Transverse colon (tissue), 4 donors: ENCODE measurements around the gene FBXL5. TPM values are rescaled to one million over a fixed set of nuclear protein-coding genes. Genes with fewer than 3 reads are reported as not detected.

ENCODE experiments used
- DNase-seq: peaks from one replicate; pipeline ENCODE4 v3.0.0-alpha.2; 2019
- H3K27ac ChIP-seq, 4 donors: fragments of 200-600 bp; sonication (generic); 2 replicates each; pipeline ENCODE4 v1.5.1; 2016 to 2018; ENCODE audit warnings: inconsistent platforms in 4 of 4
- H3K27me3 ChIP-seq: fragments of 200-600 bp; sonication (generic); 2 replicates; pipeline ENCODE4 v1.5.1; 2017; ENCODE audit warnings: inconsistent platforms
- H3K36me3 ChIP-seq, 4 donors: fragments of 200-600 bp; sonication (generic); 2 replicates each; pipeline ENCODE4 v1.5.1; 2017 to 2019; ENCODE audit warnings: inconsistent platforms in 4 of 4
- H3K4me1 ChIP-seq, 4 donors: fragments of 200-600 bp; sonication (generic); 2 replicates each; pipeline ENCODE4 v1.5.1; 2017 to 2020; ENCODE audit warnings: inconsistent platforms in 4 of 4
- H3K4me3 ChIP-seq, 4 donors: fragments of 200-600 bp; sonication (generic); 1 replicate in 1 of 4; 2 replicates in 3 of 4; pipeline versions ENCODE4 v1.5.1 to v1.6.1; 2017 to 2019; ENCODE audit warnings: inconsistent platforms in 4 of 4
- H3K9me3 ChIP-seq, 2 donors: fragments of 200-600 bp; sonication (generic); 2 replicates each; pipeline ENCODE4 v1.5.1; 2017 to 2019; ENCODE audit warnings: inconsistent platforms in 2 of 2
- EP300 ChIP-seq: sonication (generic); formaldehyde crosslinking; IDR thresholded peaks from one replicate; pipeline ENCODE4 v1.6.1; 2017; ENCODE audit warnings: antibody characterized with exemption, low read depth
- POLR2A ChIP-seq: fragments of 450-650 bp; IDR thresholded peaks from one replicate; pipeline ENCODE4 v1.6.1; 2016; ENCODE audit warnings: antibody characterized with exemption, mild to moderate bottlenecking, moderate library complexity
- POLR2AphosphoS5 ChIP-seq, 3 donors: sonication (generic); formaldehyde crosslinking; IDR thresholded peaks; one replicate each; pipeline ENCODE4 v1.6.1; 2016; ENCODE audit warnings: antibody characterized with exemption in 3 of 3
- WGBS, 2 donors: methylation state at CpG; one replicate each; pipeline ENCODE4 v1.1.5; 2018; ENCODE audit warnings: low coverage in 1 of 2; 5-methylcytosine and 5-hydroxymethylcytosine counted together
- in situ Hi-C, 4 donors: fragments of 200-750 bp; cut with MboI; loops; one replicate each; pipeline versions ENCODE4 v1.15.0 to v1.15.1; 2017; ENCODE audit warnings: low sequenced_read_pairs in 3 of 4, low pct_ligation_motif_present in 1 of 4, low pct_unique_long_range_greater_than_20kb in 1 of 4
- intact Hi-C: fragments of 100-400 bp; cut with DNase I; formaldehyde crosslinking; loops from one replicate; pipeline ENCODE4 v1.15.1; 2023; ENCODE audit warnings: low total_unique reads
- total RNA-seq, 4 donors: library from RNA; depleted of rRNA; stranded (reverse); fragments of >200 nt; gene quantifications; one replicate each; pipeline ENCODE4 v1.1.0, GENCODE V29; 2016
- TF ChIP-seq, protein P1 (sequence below), 5 experiments: fragments of 200-600 bp in 3 of 5; fragments of 450-650 bp in 2 of 5; sonication (generic) in 3 of 5; IDR thresholded peaks; 1 replicate in 2 of 5; 2 replicates in 3 of 5; pipeline ENCODE4 v1.5.1; 2016 to 2017; ENCODE audit warnings: antibody characterized with exemption in 5 of 5, inconsistent platforms in 3 of 5, mild to moderate bottlenecking in 2 of 5, moderate library complexity in 1 of 5

Gene FBXL5
- total RNA-seq, 4 donors from 2014 or later, result 31.8 to 141 (median 77.5) TPM

DNA sequence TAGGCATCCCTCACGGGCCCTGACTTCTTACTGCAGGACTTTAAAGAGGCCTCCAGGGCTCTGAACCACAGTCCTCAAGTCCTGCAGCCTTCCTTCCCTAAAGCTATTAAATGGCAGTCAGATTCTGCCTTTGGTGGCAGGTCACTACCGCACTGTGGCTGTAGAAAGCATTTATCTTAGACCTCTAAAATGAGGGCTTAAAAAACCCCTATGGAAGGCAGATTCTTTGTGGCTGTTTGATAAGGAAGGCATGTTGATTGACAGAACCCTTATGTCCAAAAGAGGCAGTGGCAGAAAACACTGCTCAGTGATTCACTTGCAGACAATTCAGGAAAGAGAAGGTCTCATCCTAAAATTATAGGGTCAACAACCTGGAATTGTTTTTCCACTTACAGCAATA, 79.2 kb downstream of the FBXL5 start:
- H3K36me3 ChIP-seq, result no peaks in the 10 kb centered on the region
- TF ChIP-seq, protein P1, sequence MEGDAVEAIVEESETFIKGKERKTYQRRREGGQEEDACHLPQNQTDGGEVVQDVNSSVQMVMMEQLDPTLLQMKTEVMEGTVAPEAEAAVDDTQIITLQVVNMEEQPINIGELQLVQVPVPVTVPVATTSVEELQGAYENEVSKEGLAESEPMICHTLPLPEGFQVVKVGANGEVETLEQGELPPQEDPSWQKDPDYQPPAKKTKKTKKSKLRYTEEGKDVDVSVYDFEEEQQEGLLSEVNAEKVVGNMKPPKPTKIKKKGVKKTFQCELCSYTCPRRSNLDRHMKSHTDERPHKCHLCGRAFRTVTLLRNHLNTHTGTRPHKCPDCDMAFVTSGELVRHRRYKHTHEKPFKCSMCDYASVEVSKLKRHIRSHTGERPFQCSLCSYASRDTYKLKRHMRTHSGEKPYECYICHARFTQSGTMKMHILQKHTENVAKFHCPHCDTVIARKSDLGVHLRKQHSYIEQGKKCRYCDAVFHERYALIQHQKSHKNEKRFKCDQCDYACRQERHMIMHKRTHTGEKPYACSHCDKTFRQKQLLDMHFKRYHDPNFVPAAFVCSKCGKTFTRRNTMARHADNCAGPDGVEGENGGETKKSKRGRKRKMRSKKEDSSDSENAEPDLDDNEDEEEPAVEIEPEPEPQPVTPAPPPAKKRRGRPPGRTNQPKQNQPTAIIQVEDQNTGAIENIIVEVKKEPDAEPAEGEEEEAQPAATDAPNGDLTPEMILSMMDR (IDR thresholded peaks at IDR 0.05), result no peak
- in situ Hi-C loops, result no loop called here
- no peaks in the 10 kb centered on the region for H3K4me1 ChIP-seq
- no peak for DNase-seq
- intact Hi-C loops, result no loop called here
- H3K4me3 ChIP-seq, result no peak overlapping the region
- no peaks in the 10 kb centered on the region for H3K27me3 ChIP-seq
- WGBS, 2 donors, result 100% methylated on average over 1 to 2 of the region's 2 CpGs
- H3K27ac ChIP-seq, result no peak overlapping the region
- no peaks in the 10 kb centered on the region for H3K9me3 ChIP-seq

DNA sequence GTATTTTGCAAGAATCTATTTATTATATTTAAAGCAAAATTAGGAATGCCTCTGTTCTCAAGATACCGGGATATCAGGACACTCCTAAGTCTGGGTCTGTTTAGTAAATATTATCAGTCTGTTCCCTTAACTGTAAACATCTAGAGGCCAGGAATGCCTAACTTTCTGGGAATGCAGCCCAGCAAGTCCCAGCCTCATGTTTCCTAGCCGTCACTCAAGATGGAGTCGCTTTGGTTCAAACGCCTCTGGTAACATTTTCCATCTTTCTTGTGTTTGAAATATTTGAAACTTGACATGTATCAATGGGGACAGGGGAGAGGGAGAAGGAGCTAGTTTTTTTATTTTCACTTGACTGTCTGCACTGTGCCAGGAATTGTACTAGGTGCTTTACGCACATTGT, 85.4 kb downstream of the FBXL5 start:
- Histone ChIP-seq H3K4me1 (no peaks in the 10 kb centered on the region), H3K9me3 (no peaks in the 10 kb centered on the region), H3K4me3 (no peak overlapping the region), H3K36me3 (peaks cover 0 to 11% (median 1%) of the 10 kb centered on the region in 4 donors), H3K27me3 (no peaks in the 10 kb centered on the region), H3K27ac (no peak overlapping the region)
- intact Hi-C loops, result no loop called here
- in situ Hi-C loops, result no loop called here
- 90 to 93% methylated on average over 5 of the region's 5 CpGs for WGBS, 2 donors
- no peak for DNase-seq
- TF ChIP-seq, protein P1 (IDR thresholded peaks at IDR 0.05), result no peak
- no peak for TF ChIP-seq POLR2AphosphoS5 (IDR thresholded peaks at IDR 0.05)
- TF ChIP-seq POLR2A, result no peak
- TF ChIP-seq EP300, result no peak

DNA sequence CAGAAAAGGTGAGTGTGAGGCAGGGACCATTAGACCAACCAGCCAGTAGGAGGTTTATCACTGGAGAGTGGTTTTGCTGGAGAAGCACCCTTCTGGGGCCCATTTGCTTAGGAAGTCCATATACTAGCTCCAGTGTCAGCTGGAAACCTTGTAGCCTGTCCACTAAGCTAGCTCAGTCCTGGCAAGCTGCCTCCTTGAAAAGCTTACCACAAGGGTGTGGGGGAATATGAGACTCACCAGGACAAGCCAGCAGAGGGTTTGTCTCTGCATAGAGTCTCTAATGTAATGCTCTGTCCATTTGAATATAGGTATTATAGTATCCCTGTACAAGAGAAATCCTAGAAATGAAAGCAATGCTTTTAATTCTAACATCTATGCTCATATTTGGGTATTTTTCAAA, 86.3 kb downstream of the FBXL5 start:
- Histone ChIP-seq H3K27ac (no peak overlapping the region), H3K9me3 (no peaks in the 10 kb centered on the region), H3K4me3 (no peak overlapping the region), H3K27me3 (no peaks in the 10 kb centered on the region), H3K36me3 (peaks cover 0 to 11% (median 1%) of the 10 kb centered on the region in 4 donors), H3K4me1 (no peaks in the 10 kb centered on the region)
- TF ChIP-seq, protein P1 (IDR thresholded peaks at IDR 0.05), result no peak
- TF ChIP-seq POLR2AphosphoS5 (IDR thresholded peaks at IDR 0.05) (no peak), EP300 (no peak), POLR2A (no peak)
- DNase-seq, result no peak
- in situ Hi-C loops (no loop called here), intact Hi-C loops (no loop called here)

DNA sequence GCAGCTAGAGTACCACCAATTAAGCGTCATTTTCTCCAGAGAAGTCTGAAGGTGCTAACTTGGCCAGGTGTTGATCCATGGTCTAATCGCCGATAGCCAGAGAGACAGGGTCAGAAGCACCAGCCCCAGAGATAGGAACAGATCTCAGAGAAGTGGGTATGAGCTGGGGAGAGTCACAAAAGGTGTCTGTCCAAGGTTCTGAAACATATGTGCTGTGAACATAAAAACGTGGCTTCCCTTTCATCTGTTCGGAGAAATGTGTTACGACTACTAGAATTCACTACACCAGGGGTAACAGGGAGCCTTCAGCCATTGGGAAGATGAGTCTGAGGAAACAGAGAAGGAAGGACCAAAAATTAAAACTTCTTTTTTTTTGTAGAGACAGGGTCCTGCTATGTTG, 91.3 kb downstream of the FBXL5 start:
- DNase-seq, result no peak
- no peaks in the 10 kb centered on the region for H3K27me3 ChIP-seq
- H3K9me3 ChIP-seq, result no peaks in the 10 kb centered on the region
- H3K36me3 ChIP-seq, result peaks cover 0 to 3% (median 0%) of the 10 kb centered on the region in 4 donors
- TF ChIP-seq, protein P1 (IDR thresholded peaks at IDR 0.05), result no peak
- no peak for TF ChIP-seq POLR2A
- intact Hi-C loops (no loop called here), in situ Hi-C loops (no loop called here)
- WGBS, 2 donors, result 56 to 75% methylated on average over 3 to 6 of the region's 6 CpGs
- no peak overlapping the region for H3K4me3 ChIP-seq
- H3K27ac ChIP-seq, result no peak overlapping the region
- peaks cover 0 to 2% (median 0%) of the 10 kb centered on the region in 4 donors for H3K4me1 ChIP-seq
